Activated CD8-positive, alpha-beta T cell treated with anti-CD3 and anti-CD28 coated beads for 36 hours (primary cell): ENCODE data around the gene MOCS1. TPM values are rescaled to one million over a fixed set of nuclear protein-coding genes. Genes with fewer than 3 reads are reported as not detected.
A peak's percentile ranks its signal among the peaks of the same experiment; 100 is the strongest.

ENCODE experiments used
- ATAC-seq: fragments of 200-7000 bp; cut with Tn5 transposase; one replicate; pipeline ENCODE4 v1.10.0; 2021; ENCODE audit warnings: mild to moderate bottlenecking, moderate library complexity
- CTCF ChIA-PET: fragments of 350-600 bp; sonication (Branson Sonifier 250); formaldehyde crosslinking; loops from one replicate; lab custom pipeline; 2021; ENCODE audit warnings: antibody characterized with exemption; lab: Charles Lee
- POLR2A ChIA-PET: fragments of 350-600 bp; sonication (Branson Sonifier 250); formaldehyde crosslinking; loops from one replicate; lab custom pipeline; 2021; ENCODE audit warnings: antibody characterized with exemption; lab: Charles Lee
- DNase-seq: peaks from one replicate; pipeline ENCODE4 v3.0.0-alpha.2; 2020
- H3K27ac Mint-ChIP-seq: one replicate; pipeline ENCODE4 v1.8.0; 2021; ENCODE audit warnings: mild to moderate bottlenecking, mixed read lengths
- H3K27me3 Mint-ChIP-seq: one replicate; pipeline ENCODE4 v1.8.0; 2021; ENCODE audit warnings: mixed read lengths
- H3K36me3 Mint-ChIP-seq: one replicate; pipeline ENCODE4 v1.8.0; 2021; ENCODE audit warnings: low read depth, mixed read lengths
- H3K4me1 Mint-ChIP-seq: one replicate; pipeline ENCODE4 v1.8.0; 2021; ENCODE audit warnings: low read depth, mixed read lengths
- H3K4me3 Mint-ChIP-seq: one replicate; pipeline ENCODE4 v1.8.0; 2021; ENCODE audit warnings: mild to moderate bottlenecking, moderate library complexity, mixed read lengths
- H3K9me3 Mint-ChIP-seq: one replicate; pipeline ENCODE4 v1.8.0; 2021; ENCODE audit warnings: mixed read lengths
- intact Hi-C: fragments of 100-400 bp; cut with micrococcal nuclease; formaldehyde crosslinking; loops from one replicate; pipeline ENCODE4 v1.10.0; 2022
- total RNA-seq, 2 experiments: library from RNA; stranded (reverse); gene quantifications; one replicate each; pipeline ENCODE4 v1.2.3, GENCODE V29; 2021
- TF ChIP-seq, protein P1 (sequence below): fragments of 200-600 bp; IDR thresholded peaks from one replicate; pipeline ENCODE4 v1.8.0; 2022; ENCODE audit warnings: antibody characterized with exemption, mild to moderate bottlenecking

Gene MOCS1
- total RNA-seq, 2 experiments from 2014 or later: 1.5 to 1.8 TPM

- no peak for ATAC-seq
- POLR2A ChIA-PET: no interaction called here
These were observed 37.6 kb downstream of the MOCS1 start for GRCh38 chr6:39896701-39897100.

DNA sequence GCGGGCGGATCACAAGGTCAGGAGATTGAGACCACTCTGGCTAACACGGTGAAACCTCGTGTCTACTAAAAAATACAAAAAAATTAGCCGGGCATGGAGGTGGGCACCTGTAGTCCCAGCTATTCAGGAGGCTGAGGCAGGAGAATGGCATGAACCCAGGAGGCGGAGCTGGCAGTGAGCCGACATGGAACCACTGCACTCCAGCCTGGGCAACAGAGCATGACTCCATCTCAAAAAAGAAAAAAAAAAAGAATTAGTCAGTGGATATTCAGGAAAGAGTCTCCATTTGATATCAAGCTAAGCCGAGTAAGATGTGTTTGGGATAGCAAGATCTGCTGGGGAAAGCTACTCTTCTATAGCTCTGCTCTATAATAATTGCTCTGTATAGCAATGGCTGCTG is 41.0 kb downstream of the MOCS1 start:
- no peaks in the 10 kb centered on the region for H3K36me3 Mint-ChIP-seq
- CTCF ChIA-PET: interaction anchor here (0.5 to 1.9 kb wide), 4 partner anchors 27 to 531 kb away, joined by 3 to 5 read pairs (median 4); no protein-coding TSS in a partner anchor
- no peaks in the 10 kb centered on the region for H3K27me3 Mint-ChIP-seq
- POLR2A ChIA-PET: interaction anchor here (1.6 kb wide), 1 partner anchor 19 kb away, joined by 3 read pairs; no protein-coding TSS in a partner anchor
- DNase-seq (no peak), ATAC-seq (no peak)
- no peak overlapping the region for H3K4me3 Mint-ChIP-seq
- no peaks in the 10 kb centered on the region for H3K4me1 Mint-ChIP-seq
- intact Hi-C loops: no loop called here
- TF ChIP-seq, protein P1, sequence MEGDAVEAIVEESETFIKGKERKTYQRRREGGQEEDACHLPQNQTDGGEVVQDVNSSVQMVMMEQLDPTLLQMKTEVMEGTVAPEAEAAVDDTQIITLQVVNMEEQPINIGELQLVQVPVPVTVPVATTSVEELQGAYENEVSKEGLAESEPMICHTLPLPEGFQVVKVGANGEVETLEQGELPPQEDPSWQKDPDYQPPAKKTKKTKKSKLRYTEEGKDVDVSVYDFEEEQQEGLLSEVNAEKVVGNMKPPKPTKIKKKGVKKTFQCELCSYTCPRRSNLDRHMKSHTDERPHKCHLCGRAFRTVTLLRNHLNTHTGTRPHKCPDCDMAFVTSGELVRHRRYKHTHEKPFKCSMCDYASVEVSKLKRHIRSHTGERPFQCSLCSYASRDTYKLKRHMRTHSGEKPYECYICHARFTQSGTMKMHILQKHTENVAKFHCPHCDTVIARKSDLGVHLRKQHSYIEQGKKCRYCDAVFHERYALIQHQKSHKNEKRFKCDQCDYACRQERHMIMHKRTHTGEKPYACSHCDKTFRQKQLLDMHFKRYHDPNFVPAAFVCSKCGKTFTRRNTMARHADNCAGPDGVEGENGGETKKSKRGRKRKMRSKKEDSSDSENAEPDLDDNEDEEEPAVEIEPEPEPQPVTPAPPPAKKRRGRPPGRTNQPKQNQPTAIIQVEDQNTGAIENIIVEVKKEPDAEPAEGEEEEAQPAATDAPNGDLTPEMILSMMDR: no peak
- H3K27ac Mint-ChIP-seq: no peak overlapping the region
- no peaks in the 10 kb centered on the region for H3K9me3 Mint-ChIP-seq

More at GRCh38 chr6:39896701-39897100, 37.6 kb downstream of the MOCS1 start:
- Mint-ChIP-seq H3K27ac (no peak overlapping the region), H3K27me3 (no peaks in the 10 kb centered on the region), H3K36me3 (no peaks in the 10 kb centered on the region), H3K4me1 (no peaks in the 10 kb centered on the region), H3K4me3 (no peak overlapping the region), H3K9me3 (no peaks in the 10 kb centered on the region)
- CTCF ChIA-PET: no interaction called here
- intact Hi-C loops: no loop called here
- no peak for DNase-seq
- TF ChIP-seq, protein P1: no peak

GRCh38 chr6:39892490-39893129 is 41.7 kb downstream of the MOCS1 start:
- intact Hi-C loops: no loop called here
- ChIA-PET POLR2A (interaction anchor here (1.6 kb wide), 1 partner anchor 20 kb away, joined by 3 read pairs; no protein-coding TSS in a partner anchor), CTCF (interaction anchor here (0.7 kb wide), 1 partner anchor 530 kb away, joined by 3 read pairs; no protein-coding TSS in a partner anchor)
- Mint-ChIP-seq H3K4me1 (no peaks in the 10 kb centered on the region), H3K27me3 (no peaks in the 10 kb centered on the region), H3K27ac (no peak overlapping the region), H3K9me3 (no peaks in the 10 kb centered on the region), H3K36me3 (no peaks in the 10 kb centered on the region), H3K4me3 (no peak overlapping the region)
- ATAC-seq: no peak
- DNase-seq: peak; percentile 53
- TF ChIP-seq, protein P1: no peak

- intact Hi-C loops: no loop called here
- no peaks in the 10 kb centered on the region for H3K27me3 Mint-ChIP-seq
- CTCF ChIA-PET: no interaction called here
These were observed 42.3 kb downstream of the MOCS1 start for GRCh38 chr6:39891976-39892375.

GRCh38 chr6:39891353-39891752 is 42.9 kb downstream of the MOCS1 start:
- TF ChIP-seq, protein P1: no peak
- H3K9me3 Mint-ChIP-seq: no peaks in the 10 kb centered on the region
- DNase-seq (no peak), ATAC-seq (no peak)
- H3K27me3 Mint-ChIP-seq: no peaks in the 10 kb centered on the region
- H3K36me3 Mint-ChIP-seq: no peaks in the 10 kb centered on the region
- no peak overlapping the region for H3K27ac Mint-ChIP-seq
- no peak overlapping the region for H3K4me3 Mint-ChIP-seq
- H3K4me1 Mint-ChIP-seq: no peaks in the 10 kb centered on the region
- CTCF ChIA-PET: no interaction called here
- POLR2A ChIA-PET: no interaction called here
- intact Hi-C loops: no loop called here

More at GRCh38 chr6:39891976-39892375, 42.3 kb downstream of the MOCS1 start:
- Mint-ChIP-seq H3K4me3 (no peak overlapping the region), H3K27ac (no peak overlapping the region), H3K9me3 (no peaks in the 10 kb centered on the region), H3K4me1 (no peaks in the 10 kb centered on the region), H3K36me3 (no peaks in the 10 kb centered on the region)
- TF ChIP-seq, protein P1: no peak
- ATAC-seq: no peak
- DNase-seq: no peak
- POLR2A ChIA-PET: no interaction called here
